HG02943 (cell line): ENCODE measurements around the gene COL6A2.
"Not testable (repeated sequence)": the region's sequence is repeated elsewhere in the genome, so short reads cannot be mapped to it uniquely, and the experiment has no call there.

Source experiments
- ATAC-seq: cut with Tn5 transposase; IDR thresholded peaks from one replicate; pipeline ENCODE4 v1.9.1; 2021; ENCODE audit warnings: mild to moderate bottlenecking, low read depth, moderate library complexity; ENCODE audit not compliant: unreplicated experiment

Gene COL6A2

DNA sequence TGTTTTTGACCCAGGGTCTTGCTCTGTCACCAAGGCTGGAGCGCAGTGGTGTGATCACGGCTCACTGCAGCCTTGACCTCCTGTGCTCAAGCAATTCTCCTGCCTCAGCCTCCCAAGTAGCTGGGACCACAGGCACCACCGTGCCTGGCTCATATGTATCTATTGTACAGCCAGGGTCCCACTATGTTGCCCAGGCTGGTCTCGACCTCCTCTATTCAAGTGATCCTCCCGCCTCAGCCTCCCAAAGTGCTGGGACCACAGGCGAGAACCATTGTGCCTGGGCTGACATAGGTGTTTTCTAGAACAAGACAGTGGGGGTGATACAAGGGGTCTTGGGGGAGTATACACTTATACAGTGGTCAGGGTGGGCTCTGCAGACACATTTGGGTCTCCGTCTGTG, 40.0 kb downstream of the COL6A2 start:
- no peak for ATAC-seq

DNA sequence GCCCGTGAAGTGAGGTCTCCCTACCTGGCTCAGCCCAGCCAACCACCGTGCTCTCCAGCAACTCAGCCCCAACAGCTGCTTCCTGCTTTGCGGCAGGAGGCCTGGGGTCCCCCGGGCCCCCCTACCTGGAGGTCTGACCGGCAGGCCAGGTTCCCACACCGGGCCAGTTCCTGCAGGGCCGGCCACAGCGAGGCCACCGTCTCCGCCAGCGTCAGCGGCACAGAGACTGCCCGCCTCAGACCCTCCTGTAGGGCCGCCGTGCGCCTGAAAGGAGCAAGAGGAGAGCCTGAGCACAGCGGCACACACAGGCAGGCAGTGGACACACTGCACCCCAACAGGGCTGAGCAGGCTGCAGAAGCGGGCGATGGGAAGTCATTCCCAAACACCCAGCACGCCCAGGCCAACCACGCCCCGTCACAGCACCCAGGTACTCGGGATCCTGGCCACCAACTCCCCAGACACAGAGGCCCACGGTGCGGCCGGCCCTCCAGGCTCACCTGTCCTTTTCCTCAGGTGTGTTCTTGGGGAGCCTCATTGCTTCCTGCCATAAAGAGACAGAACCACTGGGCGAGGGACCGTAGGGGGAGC, 40.6 kb downstream of the COL6A2 start:
- no peak for ATAC-seq

DNA sequence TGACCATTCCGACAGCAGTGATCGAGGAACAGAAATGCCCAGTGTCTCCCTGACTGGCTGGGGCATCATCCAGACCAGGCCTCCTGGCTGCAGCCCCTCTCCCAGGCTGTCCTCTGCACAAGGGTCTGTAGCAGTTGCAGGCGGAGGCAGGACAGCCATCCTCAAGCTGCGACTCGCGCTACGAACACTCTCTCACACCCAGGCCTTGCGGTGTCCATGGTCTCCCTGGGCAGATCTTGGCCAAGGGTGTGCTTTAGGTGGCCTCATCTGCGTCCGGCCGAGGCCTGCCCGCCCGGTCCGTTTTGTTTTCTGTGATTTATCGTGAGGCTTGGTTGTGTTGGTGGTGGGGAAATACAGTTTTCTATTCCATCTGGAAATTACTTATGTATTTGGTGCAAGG, 41.8 kb downstream of the COL6A2 start:
- no peak for ATAC-seq

DNA sequence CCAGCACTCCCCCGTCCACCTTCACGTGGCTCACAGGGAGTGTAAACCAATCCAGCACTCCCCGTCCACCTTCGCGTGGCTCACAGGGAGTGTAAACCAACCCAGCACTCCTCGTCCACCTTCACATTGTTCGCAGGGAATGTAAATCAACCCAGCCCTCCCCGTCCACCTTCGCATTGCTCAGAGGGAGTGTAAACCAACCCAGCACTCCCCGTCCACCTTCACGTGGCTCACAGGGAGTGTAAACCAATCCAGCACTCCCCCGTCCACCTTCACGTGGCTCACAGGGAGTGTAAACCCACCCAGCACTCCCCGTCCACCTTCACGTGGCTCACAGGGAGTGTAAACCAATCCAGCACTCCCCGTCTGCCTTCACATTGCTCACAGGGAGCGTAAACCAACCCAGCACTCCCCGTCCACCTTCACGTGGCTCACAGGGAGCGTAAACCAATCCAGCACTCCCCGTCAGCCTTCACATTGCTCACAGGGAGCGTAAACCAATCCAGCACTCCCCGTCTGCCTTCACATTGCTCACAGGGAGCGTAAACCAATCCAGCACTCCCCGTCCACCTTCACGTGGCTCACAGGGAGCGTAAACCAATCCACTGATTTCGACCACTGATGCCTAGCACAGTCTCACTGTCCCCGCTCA, 42.6 kb downstream of the COL6A2 start:
- not testable (repeated sequence) for ATAC-seq

DNA sequence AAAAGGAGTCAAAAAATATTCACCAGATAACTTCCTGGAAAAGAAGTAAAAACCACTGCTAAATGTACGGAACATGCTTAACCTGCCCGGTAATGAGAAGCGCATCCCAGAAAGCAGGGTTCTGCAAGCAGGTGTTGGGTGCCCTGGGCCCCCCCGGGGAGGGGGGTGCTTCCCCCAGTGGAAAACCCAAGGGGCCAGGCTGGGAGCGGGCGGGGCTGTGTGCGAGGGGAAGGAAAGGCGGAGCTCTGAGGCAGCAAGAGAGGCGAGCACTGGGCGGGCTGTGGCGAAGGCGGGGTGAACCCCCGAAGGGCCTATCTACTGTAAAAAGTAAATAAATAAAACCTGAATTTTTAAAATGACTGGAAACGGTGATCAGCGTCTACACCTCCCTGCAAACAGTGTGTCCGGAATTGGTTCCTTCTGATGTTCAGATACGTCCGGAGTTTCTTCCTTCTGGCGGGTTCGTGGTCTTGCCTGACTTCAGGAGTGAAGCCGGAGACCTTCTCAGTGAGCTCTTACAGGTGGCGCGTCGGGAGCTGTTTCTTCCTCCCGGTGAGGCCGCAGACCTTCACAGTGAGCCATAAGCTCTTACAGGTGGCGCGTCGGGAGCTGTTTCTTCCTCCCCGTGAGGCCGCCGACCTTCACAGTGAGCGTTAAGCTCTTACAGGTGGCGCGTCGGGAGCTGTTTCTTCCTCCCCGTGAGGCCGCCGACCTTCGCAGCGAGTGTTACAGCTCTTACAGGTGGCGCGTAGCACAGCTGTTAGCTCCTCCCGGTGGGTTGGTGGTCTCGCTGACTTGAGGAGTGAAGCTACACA, 44.1 kb downstream of the COL6A2 start:
- ATAC-seq, result no peak

DNA sequence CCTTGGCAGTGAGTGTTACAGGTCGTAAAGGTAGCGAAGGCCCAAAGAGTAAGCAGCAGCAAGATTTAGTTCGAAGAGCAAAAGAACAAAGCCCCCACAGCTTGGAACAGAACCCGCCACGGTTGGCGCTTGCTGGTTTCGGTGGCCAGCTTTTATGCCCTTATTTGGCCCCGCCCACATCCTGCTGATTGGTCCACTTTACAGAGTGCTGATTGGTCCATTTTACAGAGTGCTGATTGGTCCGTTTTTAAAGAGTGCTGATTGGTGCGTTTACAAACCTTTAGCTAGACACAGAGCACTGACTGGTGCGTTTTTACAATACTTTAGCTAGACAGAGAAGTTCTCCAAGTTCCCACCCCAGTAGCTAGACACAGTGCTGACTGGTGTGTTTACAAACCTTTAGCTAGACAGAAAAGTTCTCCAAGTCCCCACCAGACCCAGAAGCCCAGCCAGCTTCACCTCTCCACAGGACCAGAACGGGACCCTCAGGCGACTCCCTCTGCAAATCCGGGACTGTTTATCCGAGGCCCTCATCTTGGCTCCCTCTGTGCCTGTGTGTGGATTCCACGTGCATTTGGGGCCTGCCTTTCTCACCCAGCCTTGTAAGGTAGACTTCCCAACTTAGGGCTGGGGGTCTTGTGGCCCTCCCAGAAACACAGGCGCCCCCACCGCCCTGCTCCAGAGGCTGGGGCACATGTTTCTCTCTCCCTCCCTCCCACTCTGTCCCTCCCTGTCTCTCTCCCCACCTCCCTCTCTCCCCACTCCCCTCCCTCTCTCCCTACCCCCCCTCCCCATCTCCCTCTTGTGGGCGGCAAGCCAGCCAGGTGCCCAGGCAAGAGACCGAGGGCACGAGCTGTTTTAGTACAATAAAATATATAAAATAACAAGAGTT, 44.9 kb downstream of the COL6A2 start:
- no peak for ATAC-seq

DNA sequence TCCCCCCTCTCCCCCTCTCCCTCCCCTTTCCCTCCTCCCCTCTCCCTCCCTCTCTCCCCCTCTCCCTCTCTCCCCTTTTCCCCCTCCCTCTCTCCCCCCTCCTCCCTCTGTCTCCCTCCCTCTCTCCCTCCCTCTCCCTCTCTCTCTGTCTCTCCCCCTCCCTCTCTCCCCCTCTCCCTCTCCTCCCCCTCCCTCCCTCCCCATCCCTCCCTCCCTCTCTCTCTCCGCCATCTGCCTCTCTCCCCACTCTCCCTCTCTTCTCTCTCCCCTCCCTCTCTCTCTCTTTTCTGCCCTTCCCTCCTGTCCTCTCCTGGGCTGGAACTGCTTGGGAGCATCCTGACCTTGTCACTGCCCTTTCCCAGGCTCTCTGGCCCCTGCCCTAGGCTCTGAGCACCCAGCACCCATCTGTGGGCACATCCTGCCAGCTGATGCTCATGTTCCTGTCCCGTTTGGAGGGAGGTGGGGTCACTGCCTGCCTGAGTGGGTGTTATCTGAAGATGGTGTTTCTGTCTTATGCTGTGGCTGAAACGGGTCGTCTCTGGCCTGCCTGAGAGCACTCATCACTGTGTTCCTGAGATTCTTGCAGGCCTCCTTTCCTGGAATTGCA, 46.7 kb downstream of the COL6A2 start:
- ATAC-seq, result no peak

DNA sequence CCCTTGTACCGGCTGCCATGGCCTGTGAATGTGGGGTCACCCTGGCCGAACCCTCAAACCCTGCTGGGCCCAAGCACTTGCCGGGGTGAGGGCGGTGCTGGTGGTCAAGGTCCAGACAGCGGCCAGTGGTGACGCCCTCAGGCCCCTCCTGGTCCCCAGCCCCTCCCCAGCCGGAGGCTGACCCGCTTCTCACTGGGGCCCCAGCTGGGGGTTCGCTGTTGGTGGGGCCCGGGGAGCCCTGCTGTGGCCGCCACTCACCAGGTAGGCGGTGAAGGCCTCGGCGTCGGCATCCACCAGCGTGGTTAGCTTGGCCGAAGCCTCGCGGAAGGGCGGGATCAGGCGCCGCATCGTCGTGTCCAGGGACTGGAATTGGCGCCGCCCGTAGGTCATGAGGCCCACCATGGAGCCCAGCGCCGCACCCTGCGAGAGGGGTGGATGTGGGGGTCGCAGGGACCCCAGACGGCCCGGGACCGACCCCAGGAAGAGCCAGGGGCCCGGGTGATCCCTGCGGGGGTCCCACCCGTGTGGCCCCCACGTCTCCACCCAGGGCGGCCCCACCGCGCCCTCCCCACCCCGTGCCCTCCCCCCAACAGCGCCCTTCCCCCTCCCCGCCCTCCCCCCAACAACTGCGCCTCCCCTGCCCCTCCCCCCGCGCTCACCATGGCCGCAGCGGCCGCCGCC, 47.4 kb downstream of the COL6A2 start:
- ATAC-seq, result no peak

DNA sequence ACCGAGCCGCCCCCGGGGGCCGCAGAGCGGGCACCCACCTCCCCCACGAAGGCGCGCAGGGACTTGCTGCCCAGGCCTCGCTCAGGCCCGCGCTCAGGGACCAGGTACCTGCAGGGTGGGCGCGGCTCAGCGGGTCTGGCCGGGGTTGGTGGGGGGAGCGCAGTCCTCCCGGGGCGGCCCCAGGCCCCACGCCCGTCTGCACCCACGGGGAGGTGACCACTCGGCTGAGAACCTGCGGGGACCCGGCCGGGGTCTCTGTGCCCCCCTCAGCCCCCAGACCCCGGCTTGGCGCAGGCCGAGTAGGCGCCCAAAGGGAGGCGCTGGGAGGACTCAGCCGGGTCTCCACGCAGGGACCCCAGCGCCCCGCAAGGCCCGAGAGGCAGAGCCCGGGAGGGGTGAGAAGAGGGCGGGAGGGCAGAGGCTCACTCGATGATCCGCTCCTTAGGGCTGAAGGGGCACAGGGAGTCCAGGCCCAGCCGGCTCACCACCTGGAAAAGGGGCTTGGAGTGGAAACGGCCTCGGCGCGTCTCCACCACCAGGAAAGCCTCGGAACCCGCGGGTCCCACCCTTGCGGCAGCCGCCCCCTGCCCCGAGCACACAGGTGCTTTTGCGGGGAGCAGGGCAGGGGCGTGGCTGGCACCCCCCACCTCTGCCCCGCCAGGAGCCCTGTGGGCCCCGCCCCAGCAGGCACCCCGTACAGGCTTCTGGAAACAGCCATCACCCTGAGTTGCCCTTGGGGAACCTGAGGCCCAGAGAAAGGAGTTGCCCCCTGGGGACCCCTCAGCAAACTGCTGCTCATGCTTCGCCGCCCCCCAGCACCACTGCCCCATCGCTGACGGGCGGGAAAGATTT, 48.2 kb downstream of the COL6A2 start:
- ATAC-seq, result no peak

DNA sequence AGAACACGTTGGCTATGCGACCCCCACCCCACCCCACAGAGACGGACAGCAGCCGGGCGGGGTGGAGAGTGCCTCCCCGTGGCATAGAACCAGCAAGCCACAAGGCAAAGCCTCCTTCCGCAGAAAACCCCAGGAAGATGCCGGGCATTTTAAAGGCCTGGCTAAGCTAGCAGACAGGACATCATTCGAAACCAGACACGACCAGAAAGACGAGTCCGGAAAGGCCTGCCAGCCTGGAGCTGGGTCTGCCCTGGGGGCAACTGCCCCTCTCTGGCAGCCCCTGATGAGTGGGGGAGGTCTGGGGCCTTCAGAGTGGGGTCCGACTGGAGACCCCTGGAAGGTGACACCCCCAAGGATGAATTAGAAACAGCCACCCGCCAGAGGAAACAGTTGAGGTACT, 48.9 kb downstream of the COL6A2 start:
- no peak for ATAC-seq

DNA sequence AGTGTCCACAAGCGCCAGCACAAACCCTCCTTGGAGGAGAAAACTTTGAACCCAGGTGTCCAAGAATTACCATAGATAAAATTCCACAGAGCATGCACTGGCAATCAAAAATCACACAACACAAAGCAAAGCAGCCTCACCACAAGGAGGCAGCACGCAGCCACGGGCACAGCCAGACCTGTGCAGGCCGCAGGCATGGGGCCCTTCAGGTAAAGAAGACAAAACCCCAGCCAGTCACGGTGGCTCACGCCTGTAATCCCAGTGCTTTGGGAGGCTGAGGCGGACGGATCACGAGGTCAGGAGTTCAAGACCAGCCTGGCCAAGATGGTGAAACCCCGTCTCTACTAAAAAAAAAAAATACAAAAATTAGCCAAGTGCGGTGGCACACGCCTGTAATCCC, 49.5 kb downstream of the COL6A2 start:
- ATAC-seq, result not testable (repeated sequence)

DNA sequence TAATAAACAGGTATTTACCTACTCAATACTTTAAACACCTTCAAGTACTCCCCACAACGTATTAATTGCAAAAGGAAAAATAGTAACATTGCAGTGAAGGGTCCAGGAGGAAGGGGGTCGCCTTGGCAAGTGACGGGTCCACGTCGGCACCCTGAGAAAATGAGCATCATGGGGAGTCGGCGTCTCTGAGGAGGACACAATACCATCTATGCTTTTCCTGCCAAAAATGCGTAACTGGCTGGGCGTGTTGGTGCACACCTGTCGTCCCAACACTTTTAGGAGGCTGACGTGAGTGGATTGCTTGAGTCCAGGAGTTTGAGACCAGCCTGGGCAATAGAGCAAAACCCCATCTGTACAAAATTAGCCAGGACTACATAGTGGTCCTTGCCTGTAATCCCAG, 50.2 kb downstream of the COL6A2 start:
- ATAC-seq, result no peak

DNA sequence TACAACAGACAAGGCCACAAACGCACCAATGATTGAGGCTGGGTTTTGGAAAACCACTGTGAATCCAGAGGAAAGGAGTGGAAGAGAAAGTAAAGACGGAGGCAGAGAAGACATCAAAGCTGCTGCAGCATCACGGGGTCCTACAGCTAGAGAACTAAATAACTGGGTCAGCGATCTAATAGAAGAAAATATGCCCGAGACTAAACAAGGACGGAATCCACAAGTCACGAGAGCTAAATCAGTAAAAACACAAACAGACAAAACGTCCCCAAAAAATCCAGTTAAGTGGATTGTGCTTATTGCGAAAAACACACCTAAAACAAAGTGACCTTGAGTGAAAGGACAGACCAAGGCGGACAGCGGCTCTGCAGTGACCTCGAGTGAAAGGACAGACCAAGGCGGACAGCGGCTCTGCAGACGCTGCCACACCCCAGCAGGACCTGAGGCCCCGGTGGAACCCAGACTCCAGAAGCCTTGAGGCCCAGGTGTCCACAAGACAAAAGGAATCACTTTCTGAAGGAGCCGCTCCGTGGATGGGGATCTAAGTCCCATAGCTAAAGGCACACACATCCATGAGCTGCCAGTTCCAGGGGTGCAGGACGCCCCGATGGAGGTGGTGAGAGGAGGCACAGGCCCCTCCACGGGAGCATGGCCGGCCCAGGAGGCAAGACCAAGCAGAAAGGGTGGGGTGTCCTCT, 51.4 kb downstream of the COL6A2 start:
- no peak for ATAC-seq

DNA sequence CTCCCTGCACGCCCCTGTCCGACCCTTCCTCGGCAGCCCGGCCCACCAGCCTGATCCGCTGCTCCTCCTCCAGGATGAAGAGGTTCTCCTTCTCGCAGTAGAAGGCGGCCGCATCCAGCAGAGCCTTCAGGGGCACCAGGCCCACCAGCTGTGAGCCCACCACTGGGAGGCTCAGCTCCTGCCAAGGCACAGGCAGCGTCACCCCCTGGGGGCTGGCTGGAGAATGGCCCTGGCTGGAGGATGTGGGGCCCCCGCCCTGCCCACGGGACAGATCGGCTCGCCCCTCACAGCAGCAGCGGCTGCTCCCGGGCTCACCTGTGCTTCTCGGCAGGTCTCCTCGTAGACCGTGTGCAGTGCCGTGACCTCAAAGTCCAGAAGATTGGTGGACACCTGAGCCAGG, 52.2 kb downstream of the COL6A2 start:
- no peak for ATAC-seq

DNA sequence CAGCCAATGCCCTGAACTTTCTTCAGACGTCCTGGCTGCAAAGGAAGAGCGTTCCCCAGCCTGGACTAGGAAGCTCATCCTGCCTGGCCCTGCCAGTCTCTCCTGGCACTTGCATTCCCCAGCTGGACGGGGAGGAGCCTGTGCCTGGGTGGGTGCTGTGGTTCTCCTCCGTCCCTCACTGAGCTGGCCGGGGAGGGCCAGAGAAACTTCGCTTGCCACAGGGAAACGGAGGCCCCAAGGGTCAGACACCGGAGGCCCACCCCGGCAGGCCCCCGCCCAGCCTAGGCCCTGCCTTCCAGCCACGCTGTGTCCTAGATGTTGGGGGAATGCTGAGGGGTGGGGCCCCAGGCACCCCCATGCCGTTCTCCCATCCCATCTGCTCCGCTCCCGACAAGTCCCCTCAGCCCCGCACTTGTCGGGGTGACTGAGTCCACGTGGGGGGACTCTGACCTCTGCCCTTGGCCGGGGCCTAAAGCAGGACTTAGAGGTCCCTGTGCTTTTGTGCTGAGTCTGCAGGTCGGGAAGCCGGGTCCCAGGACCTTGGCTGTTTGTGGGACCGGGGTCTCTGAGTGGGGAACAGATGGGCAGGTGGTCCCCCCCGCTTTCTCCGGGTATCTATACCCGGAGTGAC, 52.7 kb downstream of the COL6A2 start:
- no peak for ATAC-seq

DNA sequence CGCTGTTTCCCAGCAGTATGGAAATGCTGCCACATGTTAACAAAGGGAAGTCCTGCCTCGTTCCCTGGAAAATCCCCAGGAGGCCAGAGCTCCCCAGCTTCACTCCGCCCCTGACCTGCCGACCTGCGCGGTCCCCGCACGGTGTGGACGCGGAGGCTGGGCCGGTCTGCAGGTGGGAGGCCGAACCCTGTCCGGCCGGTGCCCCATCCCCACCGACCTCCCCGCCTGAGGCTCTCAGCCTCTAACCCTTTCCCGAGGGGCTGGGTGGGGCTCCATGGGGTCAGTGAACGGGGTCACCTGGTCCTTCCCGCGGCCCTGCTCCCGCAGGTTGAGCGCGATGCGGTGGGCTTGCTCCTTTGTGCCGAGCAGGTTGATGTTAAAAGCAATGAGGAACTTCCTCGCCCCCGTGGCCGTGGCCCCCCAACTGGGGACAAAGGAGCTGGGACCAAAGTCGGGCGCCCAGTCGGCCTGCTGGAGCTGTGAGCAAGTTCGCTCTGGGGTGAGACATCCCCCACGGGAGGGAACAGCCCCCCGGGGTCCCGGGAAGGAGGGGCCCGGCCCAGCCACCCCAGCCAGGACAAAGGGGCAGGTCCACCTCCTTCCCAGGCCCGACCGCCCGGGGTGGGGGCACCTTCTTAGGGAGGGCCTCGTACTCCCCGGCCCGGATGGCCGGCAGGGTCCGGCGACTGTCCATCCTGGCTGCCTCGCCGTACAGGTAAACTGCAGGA, 53.5 kb downstream of the COL6A2 start:
- no peak for ATAC-seq
